PFSK-1 (cell line): Measurements from ENCODE around the gene MEN1.

Source experiments
- FOXP2 ChIP-seq: optimal IDR thresholded peaks from 2 replicates; pipeline ENCODE3; 2011; ENCODE audit warnings: borderline replicate concordance, control low read depth, inconsistent platforms; ENCODE audit not compliant: insufficient read depth; ENCODE audit errors: extremely low read length, extremely low read depth
- POLR2AphosphoS5 ChIP-seq: IDR thresholded peaks from 2 replicates; pipeline ENCODE4 v1.6.1; 2012; ENCODE audit warnings: low read depth, mild to moderate bottlenecking, control low read depth, low read length, moderate library complexity
- SIN3A ChIP-seq: IDR thresholded peaks from 2 replicates; pipeline ENCODE4 v1.6.1; 2012; ENCODE audit warnings: mild to moderate bottlenecking, low read length, moderate library complexity, borderline replicate concordance; ENCODE audit not compliant: insufficient read depth
- TAF1 ChIP-seq: IDR thresholded peaks from 2 replicates; pipeline ENCODE4 v1.6.1; 2012; ENCODE audit warnings: low read length, control low read depth, borderline replicate concordance; ENCODE audit not compliant: insufficient read depth
- TF ChIP-seq, protein P1 (sequence below), 2 experiments: IDR thresholded peaks; 2 replicates each; pipeline versions ENCODE4 v1.6.1 to v1.8.0; 2011 to 2012; ENCODE audit warnings: low read depth in 2 of 2, low read length in 2 of 2, control low read depth in 1 of 2, inconsistent platforms in 1 of 2, mild to moderate bottlenecking in 1 of 2, moderate library complexity in 1 of 2; ENCODE audit not compliant: insufficient read depth in 1 of 2

MEN1 gene

DNA sequence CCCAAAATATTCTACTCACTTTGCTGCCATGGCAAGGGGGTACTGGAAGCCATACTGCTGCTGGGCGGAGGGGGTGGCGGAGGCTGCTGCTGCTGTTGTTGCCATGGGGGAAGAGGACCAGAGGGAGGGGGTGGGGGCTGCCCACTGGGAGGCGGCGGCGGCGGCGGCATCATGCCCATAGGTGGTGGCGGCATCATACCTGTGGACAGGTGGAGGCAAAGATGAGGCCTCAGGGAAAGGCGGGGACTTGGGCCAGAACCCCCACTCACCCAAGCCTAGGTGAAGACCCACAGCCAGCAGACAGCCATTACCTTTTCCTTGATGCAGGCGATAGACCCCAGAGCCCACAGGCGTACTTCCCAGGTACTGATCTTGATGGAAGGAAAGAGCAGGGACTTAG is 43.5 kb downstream of the MEN1 start:
- no peak for TF ChIP-seq SIN3A

DNA sequence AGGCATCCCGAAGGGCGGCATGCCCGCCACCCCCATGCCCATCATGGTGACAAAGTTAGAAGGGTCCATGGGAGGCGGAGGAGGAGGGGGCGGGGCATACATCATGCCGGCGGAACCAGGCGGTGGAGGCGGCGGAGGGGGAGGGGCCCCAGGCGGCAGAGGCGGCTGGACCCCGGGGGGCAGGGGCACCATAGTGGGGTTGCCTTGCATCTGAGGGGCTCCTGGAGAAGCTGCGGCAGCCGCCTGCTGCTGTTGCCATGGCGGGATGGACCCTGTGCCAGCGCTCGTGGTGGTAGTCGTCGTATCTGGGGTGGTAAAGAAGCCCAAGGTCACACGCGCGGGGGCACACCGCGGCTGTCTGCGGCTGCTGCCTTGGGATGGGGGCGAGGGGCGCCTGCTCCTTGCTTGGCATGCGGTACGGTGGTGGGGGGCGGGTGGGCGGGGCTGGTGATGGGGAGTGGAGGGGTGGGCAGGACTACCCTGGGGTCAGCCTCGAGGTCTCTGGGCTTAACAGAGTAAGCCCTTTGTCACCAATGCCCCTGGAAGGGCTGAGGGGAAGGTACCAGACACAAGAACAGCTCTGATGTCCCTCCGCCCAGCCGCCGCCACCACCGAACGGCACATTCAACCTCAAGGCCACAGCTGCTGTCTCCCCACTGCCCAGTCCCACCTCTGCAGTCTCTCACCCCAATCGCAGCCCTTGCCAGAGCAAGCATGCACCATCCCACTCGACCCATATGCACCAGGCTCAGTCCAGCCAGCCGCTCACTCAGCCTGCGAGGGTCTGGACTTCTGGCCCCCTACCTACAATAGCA is 44.3 kb downstream of the MEN1 start:
- TF ChIP-seq TAF1 (no peak), POLR2AphosphoS5 (no peak), FOXP2 (no peak), SIN3A (no peak)
- TF ChIP-seq, protein P1, sequence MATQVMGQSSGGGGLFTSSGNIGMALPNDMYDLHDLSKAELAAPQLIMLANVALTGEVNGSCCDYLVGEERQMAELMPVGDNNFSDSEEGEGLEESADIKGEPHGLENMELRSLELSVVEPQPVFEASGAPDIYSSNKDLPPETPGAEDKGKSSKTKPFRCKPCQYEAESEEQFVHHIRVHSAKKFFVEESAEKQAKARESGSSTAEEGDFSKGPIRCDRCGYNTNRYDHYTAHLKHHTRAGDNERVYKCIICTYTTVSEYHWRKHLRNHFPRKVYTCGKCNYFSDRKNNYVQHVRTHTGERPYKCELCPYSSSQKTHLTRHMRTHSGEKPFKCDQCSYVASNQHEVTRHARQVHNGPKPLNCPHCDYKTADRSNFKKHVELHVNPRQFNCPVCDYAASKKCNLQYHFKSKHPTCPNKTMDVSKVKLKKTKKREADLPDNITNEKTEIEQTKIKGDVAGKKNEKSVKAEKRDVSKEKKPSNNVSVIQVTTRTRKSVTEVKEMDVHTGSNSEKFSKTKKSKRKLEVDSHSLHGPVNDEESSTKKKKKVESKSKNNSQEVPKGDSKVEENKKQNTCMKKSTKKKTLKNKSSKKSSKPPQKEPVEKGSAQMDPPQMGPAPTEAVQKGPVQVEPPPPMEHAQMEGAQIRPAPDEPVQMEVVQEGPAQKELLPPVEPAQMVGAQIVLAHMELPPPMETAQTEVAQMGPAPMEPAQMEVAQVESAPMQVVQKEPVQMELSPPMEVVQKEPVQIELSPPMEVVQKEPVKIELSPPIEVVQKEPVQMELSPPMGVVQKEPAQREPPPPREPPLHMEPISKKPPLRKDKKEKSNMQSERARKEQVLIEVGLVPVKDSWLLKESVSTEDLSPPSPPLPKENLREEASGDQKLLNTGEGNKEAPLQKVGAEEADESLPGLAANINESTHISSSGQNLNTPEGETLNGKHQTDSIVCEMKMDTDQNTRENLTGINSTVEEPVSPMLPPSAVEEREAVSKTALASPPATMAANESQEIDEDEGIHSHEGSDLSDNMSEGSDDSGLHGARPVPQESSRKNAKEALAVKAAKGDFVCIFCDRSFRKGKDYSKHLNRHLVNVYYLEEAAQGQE (IDR thresholded peaks at IDR 0.05; ENCODE audit: insufficient read depth in 1 of 2, low read depth in 2 of 2, low read length in 2 of 2) = no peak

DNA sequence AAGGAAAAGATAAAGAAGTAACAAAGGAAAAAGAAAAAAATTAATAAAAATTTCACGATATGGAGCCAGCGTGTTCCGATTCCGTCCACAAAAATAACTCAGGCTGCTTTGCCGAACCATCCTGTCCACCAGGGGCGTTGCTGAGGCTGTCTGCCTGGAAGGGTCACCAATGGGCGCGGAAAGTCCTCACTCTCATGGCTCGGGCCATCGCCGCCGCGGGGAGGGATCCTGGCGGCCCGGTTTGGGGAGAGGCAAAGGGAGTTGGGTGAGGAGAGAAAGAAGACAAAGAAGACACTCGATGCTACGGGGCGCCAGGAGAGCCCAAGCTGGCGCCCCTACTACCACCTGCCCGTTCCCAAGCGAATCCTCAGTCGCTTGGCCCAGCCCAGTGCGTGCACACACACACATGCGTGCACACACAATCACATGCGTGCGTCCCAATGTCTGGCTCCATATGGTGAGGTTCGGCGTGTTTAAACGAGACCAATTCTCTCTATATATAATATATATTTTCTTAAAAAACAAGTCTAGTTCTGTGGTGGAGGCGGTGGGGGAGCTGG is 45.0 kb downstream of the MEN1 start:
- peak; percentile 6; the same call in 1 of the 2 replicates for TF ChIP-seq POLR2AphosphoS5
- TF ChIP-seq, protein P1 (IDR thresholded peaks at IDR 0.05; ENCODE audit: insufficient read depth in 1 of 2, low read depth in 2 of 2, low read length in 2 of 2) = no peak

DNA sequence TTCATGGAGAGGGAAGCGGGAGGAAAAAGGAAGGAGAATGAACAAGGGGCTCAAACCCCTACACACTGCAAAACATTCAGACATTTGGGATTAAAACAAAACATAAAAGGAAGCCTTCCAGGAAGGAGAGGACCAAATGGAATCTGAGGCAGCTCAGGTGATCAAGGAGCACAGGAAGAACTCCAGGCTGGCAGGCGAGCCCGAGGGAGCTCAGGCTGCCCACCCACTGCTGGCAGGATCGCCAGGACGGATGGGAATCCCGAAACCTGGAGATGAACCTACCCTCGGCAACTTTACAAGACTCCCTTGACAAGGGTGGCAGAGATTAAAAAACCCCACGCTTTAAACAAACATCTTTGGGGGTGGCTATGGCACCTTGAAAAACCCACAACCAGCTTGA is 45.6 kb downstream of the MEN1 start:
- TF ChIP-seq POLR2AphosphoS5 = no peak
- TF ChIP-seq FOXP2 = no peak
- no peak for TF ChIP-seq SIN3A
- TF ChIP-seq, protein P1 (IDR thresholded peaks at IDR 0.05; ENCODE audit: insufficient read depth in 1 of 2, low read depth in 2 of 2, low read length in 2 of 2) = no peak
- no peak for TF ChIP-seq TAF1

DNA sequence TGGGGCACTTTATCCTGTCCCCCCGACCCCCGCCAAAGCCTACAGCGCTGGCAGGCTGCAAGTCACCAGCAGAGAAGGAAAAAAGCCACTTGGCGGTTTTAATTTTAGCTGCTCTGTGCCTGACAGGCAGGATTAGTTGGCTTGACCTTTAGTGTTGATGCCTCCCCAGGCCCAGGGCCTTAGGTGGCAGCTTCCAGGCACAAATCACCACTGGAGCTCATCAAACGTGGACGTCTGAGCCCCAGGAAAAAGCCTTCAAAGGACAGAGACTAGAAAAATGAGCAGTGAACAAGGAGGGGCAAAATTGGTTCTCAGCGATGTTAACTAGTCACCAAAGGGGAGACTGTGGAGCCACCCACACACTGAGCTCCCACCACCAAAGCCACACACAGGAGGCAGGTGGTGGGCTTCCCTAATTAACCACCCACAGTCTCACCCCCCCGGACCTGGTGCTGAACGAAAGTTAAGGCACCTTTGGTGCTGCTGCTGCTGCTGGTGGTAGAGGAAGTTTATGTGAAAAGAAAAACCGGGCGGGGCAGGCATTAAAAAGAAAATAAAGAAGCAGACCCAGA is 46.2 kb downstream of the MEN1 start:
- TF ChIP-seq, protein P1 (IDR thresholded peaks at IDR 0.05; ENCODE audit: insufficient read depth in 1 of 2, low read depth in 2 of 2, low read length in 2 of 2) = no peak
- TF ChIP-seq SIN3A = no peak
